Tibial nerve (tissue), 4 donors: Measurements from ENCODE around the gene KIF2A. TPM values are rescaled to one million over a fixed set of nuclear protein-coding genes. Genes with fewer than 3 reads are reported as not detected.

ENCODE experiments used
- DNase-seq, 2 donors: peaks; one replicate each; pipeline ENCODE4 v3.0.0-alpha.2; 2019; ENCODE audit warnings: low spot score in 2 of 2
- H3K27ac ChIP-seq, 4 donors: fragments of 200-600 bp; sonication (generic) in 3 of 4; one replicate each; pipeline ENCODE4 v1.5.1; 2017 to 2019; ENCODE audit warnings: mild to moderate bottlenecking in 1 of 4
- H3K27me3 ChIP-seq, 2 donors: fragments of 200-600 bp; sonication (generic) in 1 of 2; one replicate each; pipeline versions ENCODE4 v1.5.1 to v1.6.0; 2017 to 2019
- H3K36me3 ChIP-seq, 3 donors: fragments of 200-600 bp; sonication (generic); one replicate each; pipeline ENCODE4 v1.5.1; 2018 to 2019
- H3K4me1 ChIP-seq, 4 donors: fragments of 200-600 bp; sonication (generic) in 3 of 4; one replicate each; pipeline ENCODE4 v1.5.1; 2017 to 2019
- H3K4me3 ChIP-seq, 4 donors: fragments of 200-600 bp; sonication (generic) in 3 of 4; one replicate each; pipeline ENCODE4 v1.5.1; 2017 to 2019; ENCODE audit warnings: mild to moderate bottlenecking in 1 of 4, moderate library complexity in 1 of 4
- H3K9me3 ChIP-seq, 4 donors: fragments of 200-600 bp; sonication (generic) in 3 of 4; one replicate each; pipeline ENCODE4 v1.5.1; 2017 to 2019
- CTCF ChIP-seq, 5 experiments: fragments of 200-600 bp in 3 of 5; fragments of 450-650 bp in 2 of 5; sonication (generic) in 3 of 5; IDR thresholded peaks; one replicate each; pipeline ENCODE4 v1.5.1; 2016 to 2019; ENCODE audit warnings: antibody characterized with exemption in 5 of 5, mild to moderate bottlenecking in 3 of 5, moderate library complexity in 2 of 5
- EP300 ChIP-seq, 2 donors: sonication (generic); formaldehyde crosslinking; IDR thresholded peaks; one replicate each; pipeline ENCODE4 v1.6.1; 2017; ENCODE audit warnings: antibody characterized with exemption in 2 of 2, mild to moderate bottlenecking in 1 of 2
- POLR2A ChIP-seq, 2 donors: fragments of 450-650 bp; IDR thresholded peaks; one replicate each; pipeline ENCODE4 v1.6.1; 2017; ENCODE audit warnings: antibody characterized with exemption in 2 of 2, mild to moderate bottlenecking in 2 of 2, moderate library complexity in 2 of 2
- WGBS, 2 donors: methylation state at CpG; one replicate each; pipeline ENCODE4 v1.1.5; 2018; 5-methylcytosine and 5-hydroxymethylcytosine counted together
- total RNA-seq, 4 donors: library from RNA; depleted of rRNA; stranded (reverse); fragments of >200 nt; gene quantifications; one replicate each; pipeline ENCODE4 v1.1.0, GENCODE V29; 2016

The KIF2A gene
- total RNA-seq, 4 donors from 2014 or later: 28.5 to 60.3 (median 44.9) TPM

- no peaks in the 10 kb centered on the region for H3K9me3 ChIP-seq
- TF ChIP-seq CTCF (IDR thresholded peaks at IDR 0.05) (no peak), POLR2A (IDR thresholded peaks at IDR 0.05) (no peak), EP300 (IDR thresholded peaks at IDR 0.05) (no peak)
- H3K4me1 ChIP-seq: peaks cover 0 to 55% (median 5%) of the 10 kb centered on the region in 4 donors
- H3K4me3 ChIP-seq: no peak overlapping the region
- H3K27ac ChIP-seq: no peak overlapping the region
- DNase-seq: no peak
- no peaks in the 10 kb centered on the region for H3K36me3 ChIP-seq
- H3K27me3 ChIP-seq: no peaks in the 10 kb centered on the region
These were observed 25.9 kb downstream of the KIF2A start for GRCh38 chr5:62331921-62332320.

- no peak for TF ChIP-seq POLR2A (IDR thresholded peaks at IDR 0.05)
- no peak for TF ChIP-seq EP300 (IDR thresholded peaks at IDR 0.05)
- TF ChIP-seq CTCF (IDR thresholded peaks at IDR 0.05): no peak
- WGBS, 2 donors: 85 to 89% methylated on average over 8 of the region's 8 CpGs
These were observed 27.3 kb downstream of the KIF2A start for GRCh38 chr5:62333250-62333794.

GRCh38 chr5:62334082-62334481 is 28.1 kb downstream of the KIF2A start:
- peaks cover 0 to 39% (median 5%) of the 10 kb centered on the region in 4 donors for H3K4me1 ChIP-seq
- no peak overlapping the region for H3K4me3 ChIP-seq
- H3K27ac ChIP-seq: no peak overlapping the region
- 94 to 96% methylated on average over 2 of the region's 2 CpGs for WGBS, 2 donors
- H3K27me3 ChIP-seq: no peaks in the 10 kb centered on the region
- no peaks in the 10 kb centered on the region for H3K36me3 ChIP-seq
- no peak for TF ChIP-seq POLR2A (IDR thresholded peaks at IDR 0.05)
- TF ChIP-seq CTCF (IDR thresholded peaks at IDR 0.05): no peak
- no peaks in the 10 kb centered on the region for H3K9me3 ChIP-seq
- no peak for DNase-seq

More at GRCh38 chr5:62333250-62333794, 27.3 kb downstream of the KIF2A start:
- no peaks in the 10 kb centered on the region for H3K9me3 ChIP-seq
- no peaks in the 10 kb centered on the region for H3K36me3 ChIP-seq
- no peak overlapping the region for H3K27ac ChIP-seq
- H3K4me3 ChIP-seq: no peak overlapping the region
- DNase-seq: no peak
- H3K4me1 ChIP-seq: peaks cover 0 to 44% (median 5%) of the 10 kb centered on the region in 4 donors
- H3K27me3 ChIP-seq: no peaks in the 10 kb centered on the region

- H3K27me3 ChIP-seq: no peaks in the 10 kb centered on the region
- H3K27ac ChIP-seq: no peak overlapping the region
- peak in 1 of 5 experiments; percentile 10 for TF ChIP-seq CTCF (IDR thresholded peaks at IDR 0.05)
- no peak for TF ChIP-seq POLR2A (IDR thresholded peaks at IDR 0.05)
- WGBS, 2 donors: 32 to 33% methylated on average over 1 of the region's 1 CpG
- no peak overlapping the region for H3K4me3 ChIP-seq
- no peaks in the 10 kb centered on the region for H3K36me3 ChIP-seq
- H3K9me3 ChIP-seq: no peaks in the 10 kb centered on the region
- DNase-seq: no peak
- H3K4me1 ChIP-seq: no peaks in the 10 kb centered on the region
These were observed 34.4 kb downstream of the KIF2A start for GRCh38 chr5:62340392-62340791.

GRCh38 chr5:62340979-62341378 is 35.0 kb downstream of the KIF2A start:
- Histone ChIP-seq H3K4me1 (no peaks in the 10 kb centered on the region), H3K27me3 (no peaks in the 10 kb centered on the region), H3K4me3 (no peak overlapping the region), H3K36me3 (no peaks in the 10 kb centered on the region), H3K9me3 (no peaks in the 10 kb centered on the region), H3K27ac (no peak overlapping the region)
- no peak for DNase-seq
- TF ChIP-seq CTCF (IDR thresholded peaks at IDR 0.05) (no peak), POLR2A (IDR thresholded peaks at IDR 0.05) (no peak), EP300 (IDR thresholded peaks at IDR 0.05) (no peak)
- 91 to 95% methylated on average over 2 of the region's 2 CpGs for WGBS, 2 donors
